DMS53 treated with DMSO at 0.1 percent for 48 hours (cell line): ENCODE measurements around the gene GPR55.

Experiments
- DNase-seq: peaks from one replicate; lab custom pipeline; 2025; ENCODE audit not compliant: unreplicated experiment; lab: John Stamatoyannopoulos, UW

Gene GPR55

GRCh38 chr2:230919681-230920080 is 5.4 kb downstream of the GPR55 start:
- no peak for DNase-seq

- no peak for DNase-seq
Measured at GRCh38 chr2:230919240-230919639, 5.8 kb downstream of the GPR55 start.

GRCh38 chr2:230916218-230916617 is 8.8 kb downstream of the GPR55 start:
- no peak for DNase-seq

- DNase-seq = no peak
Measured at GRCh38 chr2:230915319-230915718, 9.7 kb downstream of the GPR55 start.

GRCh38 chr2:230914886-230915285 is 10.2 kb downstream of the GPR55 start:
- no peak for DNase-seq

GRCh38 chr2:230913406-230914143 is 11.5 kb downstream of the GPR55 start:
- no peak for DNase-seq

- no peak for DNase-seq
Measured at GRCh38 chr2:230912724-230913123, 12.3 kb downstream of the GPR55 start.

GRCh38 chr2:230912046-230912445 is 13.0 kb downstream of the GPR55 start:
- DNase-seq = no peak

GRCh38 chr2:230910546-230911177 is 14.4 kb downstream of the GPR55 start:
- DNase-seq = no peak

GRCh38 chr2:230909841-230910545 is 15.0 kb downstream of the GPR55 start:
- no peak for DNase-seq

- peak; percentile 82 for DNase-seq
Measured at GRCh38 chr2:230908595-230909191, 16.3 kb downstream of the GPR55 start.

- no peak for DNase-seq
Measured at GRCh38 chr2:230908092-230908594, 16.9 kb downstream of the GPR55 start.

- DNase-seq = no peak
Measured at GRCh38 chr2:230907361-230908091, 17.5 kb downstream of the GPR55 start.

- DNase-seq = no peak
Measured at GRCh38 chr2:230906471-230907230, 18.4 kb downstream of the GPR55 start.

- DNase-seq = no peak
Measured at GRCh38 chr2:230905448-230906421, 19.3 kb downstream of the GPR55 start.

GRCh38 chr2:230904856-230905447 is 20.1 kb downstream of the GPR55 start:
- no peak for DNase-seq

- no peak for DNase-seq
Measured at GRCh38 chr2:230903231-230904150, 21.6 kb downstream of the GPR55 start.
